ENCODE data around the gene UBXN7. TPM values are rescaled to one million over a fixed set of nuclear protein-coding genes. Genes with fewer than 3 reads are reported as not detected.
"Not testable (repeated sequence)": the region's sequence is repeated elsewhere in the genome, so short reads cannot be mapped to it uniquely, and the experiment has no call there.

UBXN7 gene
- total RNA-seq, 1 donor from 2014 or later, result 11.8 TPM

DNA sequence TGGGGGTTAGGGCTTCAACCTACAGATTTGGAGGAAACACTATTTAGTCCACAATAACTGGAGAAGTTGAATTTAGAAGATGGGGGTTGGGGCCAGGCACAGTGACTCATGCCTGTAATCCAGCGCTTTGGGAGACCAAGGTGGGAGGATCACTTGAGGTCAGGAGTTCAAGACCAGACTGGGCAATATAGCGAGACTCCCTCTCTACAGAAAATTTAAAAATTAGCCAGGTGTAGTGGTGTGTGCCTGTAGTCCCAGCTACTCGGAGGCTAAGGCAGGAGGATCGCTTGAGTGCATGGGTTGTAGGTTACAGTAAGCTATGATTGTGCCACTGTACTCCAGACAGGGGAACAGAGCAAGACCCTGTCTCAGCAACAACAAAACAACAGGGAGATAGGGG lies 109.2 kb downstream of the UBXN7 start:
- no peaks in the 10 kb centered on the region for H3K27me3 ChIP-seq (ENCODE audit: control insufficient read depth, insufficient read depth, low read length)
- no peaks in the 10 kb centered on the region for H3K36me3 ChIP-seq (ENCODE audit: control insufficient read depth, insufficient read depth, low read length)
- no peak for DNase-seq (ENCODE audit: low read depth)
- no peak overlapping the region for H3K4me3 ChIP-seq (ENCODE audit: low read depth, low read length)
- TF ChIP-seq CTCF (IDR thresholded peaks at IDR 0.05; ENCODE audit: insufficient read depth, low read length, severe bottlenecking), result no peak
- FAIRE-seq, result no peak

DNA sequence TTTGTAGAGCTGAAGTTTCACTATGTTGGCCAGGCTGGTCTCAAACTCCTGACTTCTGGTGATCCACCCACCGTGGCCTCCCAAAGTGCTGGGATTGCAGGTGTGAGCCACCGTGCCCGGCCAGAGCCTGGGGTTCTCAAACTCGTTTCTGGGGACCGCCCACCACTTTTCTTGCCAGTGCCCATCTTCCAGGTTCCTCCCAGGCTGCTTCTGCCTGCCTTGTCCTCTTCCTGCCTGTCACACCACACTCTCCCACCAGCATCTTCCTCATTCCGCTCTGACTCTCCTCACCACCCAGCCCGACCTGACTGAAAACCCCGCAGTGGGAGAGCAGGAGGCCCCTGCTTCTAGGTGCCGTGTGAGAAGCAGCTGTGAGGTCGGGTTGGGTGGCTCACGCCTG lies 111.1 kb downstream of the UBXN7 start:
- FAIRE-seq (no peak), DNase-seq (ENCODE audit: low read depth) (no peak)
- H3K4me3 ChIP-seq (ENCODE audit: low read depth, low read length), result no peak overlapping the region
- TF ChIP-seq CTCF (IDR thresholded peaks at IDR 0.05; ENCODE audit: insufficient read depth, low read length, severe bottlenecking), result no peak
- H3K36me3 ChIP-seq (ENCODE audit: control insufficient read depth, insufficient read depth, low read length), result no peaks in the 10 kb centered on the region
- no peaks in the 10 kb centered on the region for H3K27me3 ChIP-seq (ENCODE audit: control insufficient read depth, insufficient read depth, low read length)

- Histone ChIP-seq H3K4me3 (ENCODE audit: low read depth, low read length) (no peak overlapping the region), H3K36me3 (ENCODE audit: control insufficient read depth, insufficient read depth, low read length) (no peaks in the 10 kb centered on the region), H3K27me3 (ENCODE audit: control insufficient read depth, insufficient read depth, low read length) (no peaks in the 10 kb centered on the region)
- peak; percentile 92 for DNase-seq (ENCODE audit: low read depth)
- no peak for TF ChIP-seq CTCF (IDR thresholded peaks at IDR 0.05; ENCODE audit: insufficient read depth, low read length, severe bottlenecking)
- no peak for FAIRE-seq
Observed at GRCh38 chr3:196320137-196320536, 112.1 kb downstream of the UBXN7 start.

DNA sequence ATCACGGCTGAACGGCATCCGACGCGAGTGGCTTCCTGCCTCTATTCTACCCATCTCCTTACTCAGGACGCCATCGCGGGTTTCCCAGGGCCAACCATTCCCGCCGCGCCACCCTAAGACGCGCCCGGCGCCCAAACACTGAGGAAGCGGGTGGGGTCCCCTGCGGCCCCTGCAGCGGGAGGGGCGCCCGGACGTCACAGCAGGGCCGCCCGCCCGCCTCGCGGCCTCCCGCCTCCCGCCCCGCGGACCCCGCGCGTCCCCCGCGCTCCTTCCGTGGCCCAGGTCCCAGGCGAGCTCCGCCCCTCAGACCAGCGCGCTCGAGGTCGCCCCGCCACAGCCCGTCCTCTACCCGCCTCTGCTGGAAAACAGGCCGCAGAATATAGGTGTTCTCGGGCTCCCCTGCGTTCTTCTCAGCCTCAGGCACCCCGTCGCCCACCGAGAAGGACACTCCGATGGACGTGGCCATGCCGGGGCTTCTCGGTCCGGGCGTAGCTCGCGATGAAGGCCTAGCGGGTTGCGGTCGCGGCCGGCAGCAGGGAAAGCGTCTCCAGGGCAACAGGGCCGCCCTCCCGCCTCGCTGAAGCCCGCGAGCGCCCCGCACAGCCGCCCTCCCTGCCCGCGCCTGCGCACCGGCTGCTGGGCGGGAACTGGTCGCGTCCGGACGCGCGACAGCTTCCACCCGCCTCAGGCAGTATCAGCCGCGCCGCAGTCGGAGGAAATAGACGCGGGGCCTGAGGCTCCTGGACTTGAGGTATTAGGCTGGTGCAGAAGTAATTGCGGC lies 114.3 kb downstream of the UBXN7 start, which contains the start of gene DYNLT2B:
Gene DYNLT2B, minus strand, starts transcription at position 554 of the 781 bp plus-strand sequence. Its CDS starts 88 bp downstream, at position 466.
- no peak for TF ChIP-seq CTCF (IDR thresholded peaks at IDR 0.05; ENCODE audit: insufficient read depth, low read length, severe bottlenecking)

GRCh38 chr3:196316799-196317686 lies 115.2 kb downstream of the UBXN7 start:
- H3K27me3 ChIP-seq (ENCODE audit: control insufficient read depth, insufficient read depth, low read length); H3K36me3 ChIP-seq (ENCODE audit: control insufficient read depth, insufficient read depth, low read length); FAIRE-seq; DNase-seq (ENCODE audit: low read depth): not testable (repeated sequence)
- H3K4me3 ChIP-seq (ENCODE audit: low read depth, low read length), result peak overlapping the region; percentile 94

More for the DNA sequence above, 114.3 kb downstream of the UBXN7 start, which contains the start of gene DYNLT2B:
- Histone ChIP-seq H3K27me3 (ENCODE audit: control insufficient read depth, insufficient read depth, low read length) (no peaks in the 10 kb centered on the region), H3K4me3 (ENCODE audit: low read depth, low read length) (peak within 1 kb of the TSS; percentile 94), H3K36me3 (ENCODE audit: control insufficient read depth, insufficient read depth, low read length) (no peaks in the 10 kb centered on the region)
- FAIRE-seq (no peak), DNase-seq (ENCODE audit: low read depth) (peak; percentile 77)

DNA sequence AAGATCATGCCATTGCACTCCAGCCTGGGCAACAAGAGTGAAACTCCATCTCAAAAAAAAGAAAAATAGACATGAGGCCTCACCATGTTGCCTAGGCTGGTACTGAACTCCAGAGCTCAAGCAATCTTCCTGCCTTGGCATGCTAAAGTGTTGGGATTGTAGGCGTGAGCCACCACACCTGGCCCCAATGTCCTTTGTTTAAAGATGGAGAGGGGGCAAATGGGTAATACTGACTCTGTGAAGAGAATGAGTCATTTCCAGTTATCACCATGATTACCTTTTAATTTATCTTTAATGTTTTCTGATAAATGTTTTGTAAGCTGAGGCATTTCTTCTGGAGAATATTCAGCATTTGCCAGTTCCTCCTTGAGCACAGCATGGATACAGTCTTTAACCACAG lies 116.4 kb downstream of the UBXN7 start:
- H3K4me3 ChIP-seq (ENCODE audit: low read depth, low read length), result no peak overlapping the region
- H3K36me3 ChIP-seq (ENCODE audit: control insufficient read depth, insufficient read depth, low read length), result no peaks in the 10 kb centered on the region
- FAIRE-seq (no peak), DNase-seq (ENCODE audit: low read depth) (peak; percentile 54)
- no peak for TF ChIP-seq CTCF (IDR thresholded peaks at IDR 0.05; ENCODE audit: insufficient read depth, low read length, severe bottlenecking)
- H3K27me3 ChIP-seq (ENCODE audit: control insufficient read depth, insufficient read depth, low read length), result no peaks in the 10 kb centered on the region
